Measurements from ENCODE around the gene ATOH7. TPM values are rescaled to one million over a fixed set of nuclear protein-coding genes. Genes with fewer than 3 reads are reported as not detected.
A peak's percentile ranks its signal among the peaks of the same experiment; 100 is the strongest.

The ATOH7 gene
- total RNA-seq (2012; rRNA removed), result not detected in 2 replicates
- 0.05 TPM in 1 of 2 replicates, not detected in the other for polyA plus RNA-seq (2012; rRNA removed)
- 0.04 and 0.14 TPM in 2 replicates for polyA plus RNA-seq (2012; cell fraction: cytosol; rRNA removed)
- polyA plus RNA-seq (2012; cell fraction: nucleus; rRNA removed; ENCODE audit: low replicate concordance), result 0.12 and 0.13 TPM in 2 replicates
- percentile 20 among the genes with signal in this experiment for Bru-seq, nascent RNA
- percentile 25 among the genes with signal in this experiment for BruChase-seq, experiment 1, labeled RNA remaining after a 6-hour chase
- not detected for BruChase-seq, experiment 2, labeled RNA remaining after a 2-hour chase
- long read RNA-seq, partial matches to known transcripts, result 0 of 1 reads
- long read RNA-seq, other reads (novel, unspliced or antisense), result 0 of 1 reads

- peak within 1 kb of the TSS; percentile 63 for H3K4me3 ChIP-seq (ENCODE audit: insufficient read depth, low read depth, low read length)
- peak within 1 kb of the TSS; percentile 35 for H2BK5ac ChIP-seq (ENCODE audit: low read depth, low read length, poor library complexity, severe bottlenecking)
- no peaks in the 10 kb centered on the region for H3K36me3 ChIP-seq (ENCODE audit: control insufficient read depth, insufficient read depth, low read length)
- H4K5ac ChIP-seq (ENCODE audit: low read depth, low read length), result peak within 1 kb of the TSS; percentile 58
- peak within 1 kb of the TSS; percentile 65; the same call in 1 of the 2 replicates for H3K56ac ChIP-seq (ENCODE audit: extremely low read depth, insufficient read depth, low read length)
- ChIA-PET CTCF (interaction anchor here (1.0 to 1.4 kb wide), 2 partner anchors 17 to 70 kb away, joined by 3 to 4 read pairs; no protein-coding TSS in a partner anchor), POLR2A (ENCODE audit: unreplicated experiment) (interaction anchor here (0.6 kb wide), 1 partner anchor 653 kb away, joined by 3 read pairs; no protein-coding TSS in a partner anchor)
- no TSS peak for BruUV-seq (replicated peaks)
- TF ChIP-seq CEBPB (IDR thresholded peaks at IDR 0.05; ENCODE audit: low read depth, low read length), result no peak
- no peak for TF ChIP-seq SMC3 (IDR thresholded peaks at IDR 0.05; ENCODE audit: low read depth, low read length)
- TF ChIP-seq CTCF (conservative IDR thresholded peaks at IDR 0.05; ENCODE audit: low read depth, low read length), result no peak
- no peak for TF ChIP-seq RCOR1 (IDR thresholded peaks at IDR 0.05; ENCODE audit: insufficient replicate concordance, low read length)
- TF ChIP-seq MAZ (IDR thresholded peaks at IDR 0.05; ENCODE audit: borderline replicate concordance, low read depth, low read length), result no peak
- TF ChIP-seq BHLHE40 (IDR thresholded peaks at IDR 0.05; ENCODE audit: low read depth, low read length), result no peak
- no peak for TF ChIP-seq RFX5 (IDR thresholded peaks at IDR 0.05; ENCODE audit: low read depth, low read length)
- TF ChIP-seq FOS (IDR thresholded peaks at IDR 0.05; ENCODE audit: low read depth, low read length), result no peak
- TF ChIP-seq ELK1 (IDR thresholded peaks at IDR 0.05; ENCODE audit: borderline replicate concordance, low read depth, low read length), result no peak
- no peak for TF ChIP-seq POLR2A (IDR thresholded peaks at IDR 0.05; ENCODE audit: low read depth, low read length)
- TF ChIP-seq CHD1 (IDR thresholded peaks at IDR 0.05; ENCODE audit: low read depth, low read length), result no peak
- TF ChIP-seq USF2 (IDR thresholded peaks at IDR 0.05; ENCODE audit: low read depth, low read length), result no peak
- no peak for TF ChIP-seq RAD21 (IDR thresholded peaks at IDR 0.05; ENCODE audit: low read length)
- TF ChIP-seq MXI1 (IDR thresholded peaks at IDR 0.05; ENCODE audit: borderline replicate concordance, low read depth, low read length), result no peak
- intact Hi-C loops (cut with micrococcal nuclease) (no loop called here), dilution Hi-C loops (cut with HindIII; ENCODE audit: low sequenced_read_pairs, unreplicated experiment) (no loop called here), in situ Hi-C loops (cut with MboI; ENCODE audit: low sequenced_read_pairs) (no loop called here)
- H3K9ac ChIP-seq (ENCODE audit: low read depth, low read length), result peak within 1 kb of the TSS; percentile 75
- peak within 1 kb of the TSS; percentile 93 for H4K91ac ChIP-seq (ENCODE audit: insufficient read depth, low read depth, low read length)
- peak within 1 kb of the TSS; percentile 97; the same call in 2 of the 3 replicates for H2BK15ac ChIP-seq (ENCODE audit: low read depth, low read length)
- no peaks in the 10 kb centered on the region; the same call in 1 of the 2 replicates for H3K4me1 ChIP-seq (ENCODE audit: control insufficient read depth, insufficient read depth, low read length)
- H3K4ac ChIP-seq (ENCODE audit: low read depth, low read length), result peak within 1 kb of the TSS; percentile 85
- 6% methylated on average over 3 of the region's 13 CpGs; no CpG with 5 or more reads in 1 of the 2 experiments for WGBS, 2 experiments (ENCODE audit: extremely low coverage in 2 of 2, insufficient read length in 1 of 2)
- H3K18ac ChIP-seq (ENCODE audit: low read depth, low read length), result peak within 1 kb of the TSS; percentile 74
- no peak within 1 kb of the TSS for H2AK5ac ChIP-seq (ENCODE audit: low read depth, low read length)
- H3K27me3 ChIP-seq (ENCODE audit: control insufficient read depth, insufficient read depth, low read length), result peaks cover 11% of the 10 kb centered on the region
- H3K27ac ChIP-seq (ENCODE audit: insufficient read depth, low read length), result peak within 1 kb of the TSS; percentile 61
- peak within 1 kb of the TSS; percentile 76 for H2BK20ac ChIP-seq (ENCODE audit: low read depth, low read length)
- peak within 1 kb of the TSS; percentile 93 for H3K14ac ChIP-seq (replicated peaks; ENCODE audit: low read depth, low read length)
- no peaks in the 10 kb centered on the region for H3K79me1 ChIP-seq (ENCODE audit: low read depth in 1 of 2, low read length in 2 of 2)
- no peaks in the 10 kb centered on the region for H3K9me3 ChIP-seq (ENCODE audit: control insufficient read depth, insufficient read depth, low read length)
- H2AFZ ChIP-seq (replicated peaks; ENCODE audit: low read length, poor library complexity), result peak within 1 kb of the TSS; percentile 100
- H3K23ac ChIP-seq (ENCODE audit: low read depth, low read length), result peak within 1 kb of the TSS; percentile 62
- H2AK9ac ChIP-seq (replicated peaks; ENCODE audit: low read depth, low read length, poor library complexity), result peak within 1 kb of the TSS; percentile 94
- peak within 1 kb of the TSS; percentile 94 for H2BK120ac ChIP-seq (ENCODE audit: low read depth, low read length)
- H4K8ac ChIP-seq (ENCODE audit: low read depth in 2 of 2, low read length in 2 of 2), result peak within 1 kb of the TSS; percentile 75 to 94
- DNase-seq (peak; percentile 7), ATAC-seq (ENCODE audit: low read depth) (no peak)
- H4K20me1 ChIP-seq (ENCODE audit: insufficient read depth, low read length), result no peaks in the 10 kb centered on the region
- peak within 1 kb of the TSS; percentile 97 for H3K4me2 ChIP-seq (ENCODE audit: low read depth, low read length)
- H3K9me1 ChIP-seq (ENCODE audit: insufficient read depth, low read length), result no peaks in the 10 kb centered on the region
Observed at GRCh38 chr10:68231817-68232251, at the start of gene ATOH7. Gene ATOH7 (minus strand): TSS chr10:68232113. CDS start chr10:68231677, 436 bp downstream.

Measured in IMR-90 (cell line).